H1 (cell line): Measurements from ENCODE around the gene EXOG. TPM values are rescaled to one million over a fixed set of nuclear protein-coding genes. Genes with fewer than 3 reads are reported as not detected.

Experiments used
- CTCF ChIA-PET: fragments of 300-600 bp; sonication (Branson Sonifier 250); formaldehyde crosslinking; loops from one replicate; lab custom pipeline; 2021; ENCODE audit not compliant: partially characterized antibody; lab: Charles Lee
- POLR2A ChIA-PET: fragments of 300-600 bp; sonication (Branson Sonifier 250); formaldehyde crosslinking; loops from one replicate; lab custom pipeline; 2021; ENCODE audit warnings: inconsistent platforms; ENCODE audit not compliant: partially characterized antibody; lab: Charles Lee
- DNase-seq, 2 experiments: peaks; one replicate each; pipeline versions ENCODE4 v3.0.0 to v3.0.0-alpha.2; 2010 to 2022; ENCODE audit warnings: low spot score in 2 of 2, low read depth in 1 of 2, mixed read lengths in 1 of 2
- FAIRE-seq: peaks from 2 replicates; lab custom pipeline; 2011; peaks lifted over from hg19 to GRCh38; lab: Jason Lieb, UNC
- H2AFZ ChIP-seq: 2 replicates; pipeline ENCODE4 v1.8.1; 2012; ENCODE audit warnings: low read length, inconsistent platforms
- H2AK5ac ChIP-seq: 2 replicates; pipeline ENCODE4 v1.6.1; 2013; ENCODE audit warnings: low read depth, low read length
- H2BK120ac ChIP-seq: replicated peaks from 2 replicates; pipeline ENCODE3; 2013; ENCODE audit warnings: low read depth, low read length, inconsistent platforms
- H2BK12ac ChIP-seq: 2 replicates; pipeline ENCODE4 v1.6.1; 2013; ENCODE audit warnings: low read depth, low read length
- H2BK15ac ChIP-seq: 2 replicates; pipeline ENCODE4 v1.6.1; 2013; ENCODE audit warnings: low read length
- H2BK20ac ChIP-seq: 2 replicates; pipeline ENCODE4 v1.6.1; 2013; ENCODE audit warnings: low read length
- H2BK5ac ChIP-seq: 2 replicates; pipeline ENCODE4 v1.6.1; 2013; ENCODE audit warnings: low read depth, low read length
- H3K14ac ChIP-seq: 2 replicates; pipeline ENCODE4 v1.6.1; 2013; ENCODE audit warnings: inconsistent platforms; ENCODE audit not compliant: insufficient read length
- H3K18ac ChIP-seq: 2 replicates; pipeline ENCODE4 v1.6.1; 2013; ENCODE audit warnings: low read length; ENCODE audit errors: extremely low read depth
- H3K23ac ChIP-seq: 2 replicates; pipeline ENCODE4 v1.6.1; 2013; ENCODE audit warnings: inconsistent platforms; ENCODE audit not compliant: insufficient read length
- H3K23me2 ChIP-seq: 2 replicates; pipeline ENCODE4 v1.6.1; 2013; ENCODE audit warnings: low read depth, low read length
- H3K27ac ChIP-seq: 2 replicates; pipeline ENCODE4 v1.6.1; 2011; ENCODE audit warnings: low read depth, low read length, inconsistent platforms
- H3K27me3 ChIP-seq, 4 experiments: replicated peaks in 1 of 4; 1 replicate in 1 of 4; 2 replicates in 3 of 4; pipeline versions ENCODE4 v1.6.1 to v1.8.1; 2011 to 2013; ENCODE audit warnings: low read length in 3 of 4, mild to moderate bottlenecking in 3 of 4, inconsistent platforms in 2 of 4, mixed read lengths in 2 of 4, moderate library complexity in 1 of 4; ENCODE audit not compliant: control insufficient read depth in 3 of 4, insufficient read depth in 3 of 4; ENCODE audit errors: extremely low read depth in 1 of 4
- H3K36me3 ChIP-seq, 4 experiments: 2 replicates each; pipeline versions ENCODE4 v1.6.1 to v1.8.1; 2011 to 2013; ENCODE audit warnings: mild to moderate bottlenecking in 4 of 4, low read length in 3 of 4, moderate library complexity in 2 of 4, control low read depth in 1 of 4, inconsistent platforms in 1 of 4; ENCODE audit not compliant: insufficient read depth in 4 of 4, control insufficient read depth in 2 of 4
- H3K4ac ChIP-seq: replicated peaks from 2 replicates; pipeline ENCODE3; 2013; ENCODE audit warnings: low read length, low read depth, mixed read lengths, inconsistent platforms; ENCODE audit not compliant: insufficient read length
- H3K4me1 ChIP-seq, 4 experiments: replicated peaks in 1 of 4; 1 replicate in 1 of 4; 2 replicates in 3 of 4; pipeline versions ENCODE4 v1.6.1 to v1.8.1; 2011 to 2013; ENCODE audit warnings: low read length in 3 of 4, inconsistent platforms in 2 of 4, mixed read lengths in 1 of 4; ENCODE audit not compliant: insufficient read depth in 4 of 4, control insufficient read depth in 3 of 4
- H3K4me2 ChIP-seq, 2 experiments: 2 replicates each; pipeline versions ENCODE4 v1.6.1 to v1.8.1; 2011 to 2013; ENCODE audit warnings: low read depth in 2 of 2, low read length in 2 of 2, control low read depth in 1 of 2, inconsistent platforms in 1 of 2, mild to moderate bottlenecking in 1 of 2; ENCODE audit not compliant: insufficient read depth in 1 of 2
- H3K4me3 ChIP-seq, 4 experiments: fragments of 200-600, 300-600 bp in 1 of 4; sonication (generic), shearing (Covaris generic), sonication (Bioruptor Twin) in 1 of 4; 2 replicates each; pipeline versions ENCODE4 v1.5.1 to v1.8.1; 2011 to 2016; ENCODE audit warnings: low read length in 4 of 4, low read depth in 3 of 4, control low read depth in 2 of 4, inconsistent platforms in 2 of 4, mild to moderate bottlenecking in 2 of 4, mixed read lengths in 1 of 4, moderate library complexity in 1 of 4; ENCODE audit not compliant: insufficient read depth in 2 of 4; ENCODE audit errors: extremely low read depth in 1 of 4
- H3K56ac ChIP-seq: replicated peaks from 2 replicates; pipeline ENCODE3; 2013; ENCODE audit warnings: low read depth, mild to moderate bottlenecking, mixed read lengths, low read length, inconsistent platforms; ENCODE audit not compliant: insufficient read length
- H3K79me1 ChIP-seq: 2 replicates; pipeline ENCODE4 v1.6.1; 2013; ENCODE audit warnings: low read depth, low read length, control low read depth
- H3K79me2 ChIP-seq, 2 experiments: 2 replicates each; pipeline versions ENCODE4 v1.6.1 to v1.8.1; 2012 to 2013; ENCODE audit warnings: low read length in 2 of 2, mild to moderate bottlenecking in 2 of 2, inconsistent platforms in 1 of 2; ENCODE audit not compliant: insufficient read depth in 2 of 2, control insufficient read depth in 1 of 2
- H3K9ac ChIP-seq, 4 experiments: replicated peaks in 1 of 4; 1 replicate in 1 of 4; 2 replicates in 3 of 4; pipeline versions ENCODE4 v1.6.1 to v1.8.1; 2011 to 2013; ENCODE audit warnings: low read depth in 3 of 4, low read length in 3 of 4, control low read depth in 2 of 4, mild to moderate bottlenecking in 2 of 4, moderate library complexity in 2 of 4, inconsistent platforms in 1 of 4; ENCODE audit errors: extremely low read depth in 1 of 4
- H3K9me3 ChIP-seq, 2 experiments: 2 replicates each; pipeline versions ENCODE4 v1.6.1 to v1.8.1; 2012 to 2013; ENCODE audit warnings: mild to moderate bottlenecking in 2 of 2, moderate library complexity in 2 of 2, control low read depth in 1 of 2, inconsistent platforms in 1 of 2, low read depth in 1 of 2, low read length in 1 of 2, mixed read lengths in 1 of 2; ENCODE audit not compliant: insufficient read depth in 2 of 2
- H4K20me1 ChIP-seq, 2 experiments: replicated peaks in 1 of 2; 2 replicates each; pipeline versions ENCODE3 to v1.8.1; 2011 to 2013; ENCODE audit warnings: inconsistent platforms in 2 of 2, low read length in 2 of 2, mild to moderate bottlenecking in 1 of 2; ENCODE audit not compliant: insufficient read depth in 2 of 2, control insufficient read depth in 1 of 2
- H4K5ac ChIP-seq: 2 replicates; pipeline ENCODE4 v1.6.1; 2013; ENCODE audit warnings: low read length, low read depth, mixed read lengths, inconsistent platforms; ENCODE audit not compliant: insufficient read length
- H4K8ac ChIP-seq: 2 replicates; pipeline ENCODE4 v1.8.0; 2013; ENCODE audit warnings: mild to moderate bottlenecking, moderate library complexity, low read length, inconsistent platforms; ENCODE audit not compliant: insufficient read depth; ENCODE audit errors: extremely low read depth
- H4K91ac ChIP-seq: replicated peaks from 2 replicates; pipeline ENCODE3; 2013; ENCODE audit warnings: low read length, mixed read lengths, inconsistent platforms; ENCODE audit not compliant: insufficient read length
- CBX8 ChIP-seq: fragments of 300-800, 300-1000 bp; sonication (generic); IDR thresholded peaks from 2 replicates; pipeline ENCODE4 v1.7.1; 2016; ENCODE audit warnings: low read depth, low read length, borderline replicate concordance
- EP300 ChIP-seq, 2 experiments: IDR thresholded peaks; 1 replicate in 1 of 2; 2 replicates in 1 of 2; pipeline ENCODE4 v1.6.1; 2011 to 2012; ENCODE audit warnings: low read depth in 2 of 2, low read length in 2 of 2, mild to moderate bottlenecking in 2 of 2, borderline replicate concordance in 1 of 2, inconsistent platforms in 1 of 2, moderate library complexity in 1 of 2
- JUN ChIP-seq: IDR thresholded peaks from 2 replicates; pipeline ENCODE4 v1.6.1; 2011; ENCODE audit warnings: low read depth, mild to moderate bottlenecking, improper control_type of control experiment, low read length
- NANOG ChIP-seq: IDR thresholded peaks from 2 replicates; pipeline ENCODE4 v1.6.1; 2011; ENCODE audit warnings: low read length, low read depth, mild to moderate bottlenecking, inconsistent platforms; ENCODE audit not compliant: insufficient read depth, poor library complexity, severe bottlenecking
- NRF1 ChIP-seq: IDR thresholded peaks from 2 replicates; pipeline ENCODE4 v1.6.1; 2011; ENCODE audit warnings: mild to moderate bottlenecking, low read depth, low read length, improper control_type of control experiment
- POU5F1 ChIP-seq: IDR thresholded peaks from 2 replicates; pipeline ENCODE4 v1.6.1; 2011; ENCODE audit warnings: low read depth, mild to moderate bottlenecking, low read length, moderate library complexity
- SIRT6 ChIP-seq: IDR thresholded peaks from one replicate; pipeline ENCODE4 v1.7.1; 2012; ENCODE audit warnings: low read length, inconsistent platforms
- SP4 ChIP-seq: IDR thresholded peaks from 2 replicates; pipeline ENCODE4 v1.6.1; 2012; ENCODE audit warnings: low read length, inconsistent platforms
- SRF ChIP-seq: IDR thresholded peaks from 2 replicates; pipeline ENCODE4 v1.6.1; 2011; ENCODE audit warnings: mild to moderate bottlenecking, low read depth, low read length, moderate library complexity
- TEAD4 ChIP-seq: IDR thresholded peaks from 2 replicates; pipeline ENCODE4 v1.6.1; 2012; ENCODE audit warnings: low read depth, low read length, inconsistent platforms, mixed read lengths
- WGBS, 2 experiments: shearing (Covaris generic) in 1 of 2; methylation state at CpG; one replicate each; pipeline versions ENCODE4 v1.1.6 to v1.1.7; 2013 to 2015; ENCODE audit warnings: low lambda C conversion rate in 2 of 2, mixed read lengths in 2 of 2, inconsistent platforms in 1 of 2, low coverage in 1 of 2, missing lambda C conversion rate in 1 of 2; ENCODE audit not compliant: insufficient replicate concordance in 2 of 2, insufficient coverage in 1 of 2, insufficient read length in 1 of 2; ENCODE audit errors: extremely low coverage in 1 of 2, missing lambda C conversion rate in 1 of 2; 5-methylcytosine and 5-hydroxymethylcytosine counted together
- polyA plus RNA-seq, 7 experiments: library from polyadenylated mRNA; depleted of rRNA in 3 of 7; stranded (reverse) in 5 of 7; unstranded in 2 of 7; fragments of >200 nt in 5 of 7; fragments of 200-250 nt in 2 of 7; gene quantifications; 1 replicate in 5 of 7; 2 replicates in 1 of 7; 4 replicates in 1 of 7; pipeline versions ENCODE4 v1.2.1 to v1.2.3, GENCODE V29; 2011 to 2013; ENCODE audit warnings: missing spikeins in 2 of 7, mixed read lengths in 2 of 7
- total RNA-seq: library from RNA; stranded (reverse); fragmentation: NEBNext Ultra II Directional; extraction: Animal tissue kit (Norgen Biotek cat#: 25700); gene quantifications from 2 replicates; pipeline ENCODE4 v1.2.1, GENCODE V29; 2021
- TF ChIP-seq, protein P1 (sequence below): IDR thresholded peaks from 2 replicates; pipeline ENCODE4 v1.6.1; 2012; ENCODE audit warnings: low read length, inconsistent platforms

Gene EXOG
- total and polyA plus RNA-seq, 2 of the 8 experiments (the other 6 are each of a cell fraction or from before 2014, with no cell fraction given): 7.2 to 12.9 TPM

DNA sequence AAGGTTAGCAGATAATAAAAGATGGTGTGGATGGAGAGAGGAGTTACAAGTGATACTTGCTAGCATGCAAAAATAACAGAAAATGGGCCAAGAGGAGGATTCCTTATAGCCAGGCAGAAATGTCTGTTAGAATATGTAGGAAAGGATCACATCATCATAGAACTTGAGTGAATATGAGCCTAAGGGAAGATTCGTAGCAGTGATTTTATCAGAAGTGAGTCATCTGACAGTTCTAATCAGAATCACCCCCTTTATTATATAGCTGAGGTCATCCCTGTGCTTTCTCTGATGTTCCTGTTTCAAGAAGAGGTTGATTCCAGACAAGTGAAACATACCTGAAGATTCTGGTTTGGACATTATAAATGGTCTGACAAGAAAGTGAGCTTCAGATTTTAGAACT is 22.9 kb downstream of the EXOG start:
- H3K14ac ChIP-seq: no peak overlapping the region
- no peak overlapping the region for H2BK12ac ChIP-seq
- no peak overlapping the region for H3K9ac ChIP-seq
- H3K56ac ChIP-seq: no peak overlapping the region
- DNase-seq: no peak
- H3K27me3 ChIP-seq: no peaks in the 10 kb centered on the region
- H3K4me3 ChIP-seq: no peak overlapping the region
- no peak overlapping the region for H2AK5ac ChIP-seq
- no peak overlapping the region for H2BK15ac ChIP-seq
- H2BK20ac ChIP-seq: no peak overlapping the region
- H3K79me1 ChIP-seq: no peaks in the 10 kb centered on the region; the same call in 1 of the 2 replicates
- POLR2A ChIA-PET: interaction anchor here (1.1 to 2.0 kb wide), 2 partner anchors 13 to 22 kb away, joined by 3 to 8 read pairs; partner anchors contain the start of gene EXOG
- no peak overlapping the region for H2BK120ac ChIP-seq
- H2AFZ ChIP-seq: no peak overlapping the region
- no peak overlapping the region for H4K5ac ChIP-seq
- no peak overlapping the region for H3K18ac ChIP-seq
- H3K4me2 ChIP-seq: no peak overlapping the region
- H4K20me1 ChIP-seq: no peaks in the 10 kb centered on the region
- 80% methylated on average over 1 of the region's 1 CpG; no CpG with 5 or more reads in 1 of the 2 experiments for WGBS, 2 experiments
- no peak overlapping the region for H4K91ac ChIP-seq
- H4K8ac ChIP-seq: no peak overlapping the region
- H3K79me2 ChIP-seq: no peaks in the 10 kb centered on the region
- no peak overlapping the region for H3K23ac ChIP-seq
- H3K4me1 ChIP-seq: peaks cover 0 to 19% (median 3%) of the 10 kb centered on the region in 4 experiments; a peak in 4 of 7 replicates
- H2BK5ac ChIP-seq: no peak overlapping the region
- no peak overlapping the region for H3K4ac ChIP-seq
- FAIRE-seq: no peak
- TF ChIP-seq EP300 (IDR thresholded peaks at IDR 0.05; ENCODE audit: borderline replicate concordance in 1 of 2, low read depth in 2 of 2, low read length in 2 of 2) (no peak), SIRT6 (no peak), NANOG (no peak), JUN (no peak), SP4 (no peak), TEAD4 (no peak), CBX8 (no peak), NRF1 (no peak), SRF (no peak), POU5F1 (no peak)
- TF ChIP-seq, protein P1, sequence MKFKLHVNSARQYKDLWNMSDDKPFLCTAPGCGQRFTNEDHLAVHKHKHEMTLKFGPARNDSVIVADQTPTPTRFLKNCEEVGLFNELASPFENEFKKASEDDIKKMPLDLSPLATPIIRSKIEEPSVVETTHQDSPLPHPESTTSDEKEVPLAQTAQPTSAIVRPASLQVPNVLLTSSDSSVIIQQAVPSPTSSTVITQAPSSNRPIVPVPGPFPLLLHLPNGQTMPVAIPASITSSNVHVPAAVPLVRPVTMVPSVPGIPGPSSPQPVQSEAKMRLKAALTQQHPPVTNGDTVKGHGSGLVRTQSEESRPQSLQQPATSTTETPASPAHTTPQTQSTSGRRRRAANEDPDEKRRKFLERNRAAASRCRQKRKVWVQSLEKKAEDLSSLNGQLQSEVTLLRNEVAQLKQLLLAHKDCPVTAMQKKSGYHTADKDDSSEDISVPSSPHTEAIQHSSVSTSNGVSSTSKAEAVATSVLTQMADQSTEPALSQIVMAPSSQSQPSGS: no peak
- TF ChIP-seq, all 59 proteins: peak for 0
- no peaks in the 10 kb centered on the region for H3K23me2 ChIP-seq
- H3K36me3 ChIP-seq: peaks cover 0 to 3% (median 2%) of the 10 kb centered on the region in 4 experiments; a peak in 4 of 8 replicates
- no peaks in the 10 kb centered on the region for H3K9me3 ChIP-seq
- CTCF ChIA-PET: interaction anchor here (0.7 to 12.5 kb wide), 10 partner anchors 11 to 220 kb away, joined by 3 to 318 read pairs (median 12); partner anchors contain the start of genes EXOG and SCN5A
- no peak overlapping the region for H3K27ac ChIP-seq
